ENCODE results near the gene ABI3.
A peak's percentile ranks its signal among the peaks of the same experiment; 100 is the strongest.

The ABI3 gene

GRCh38 chr17:49223517-49224197 is 13.2 kb downstream of the ABI3 start:
- peaks cover 22% of the 10 kb centered on the region for H3K27me3 ChIP-seq (ENCODE audit: insufficient read depth, poor library complexity, severe bottlenecking)
- peak in 1 of 2 experiments; percentile 44 for DNase-seq (ENCODE audit: low read depth in 1 of 2, low spot score in 1 of 2)
- H3K27ac ChIP-seq (replicated peaks): no peak overlapping the region
- TF ChIP-seq GABPA (IDR thresholded peaks at IDR 0.05; ENCODE audit: low read depth) (no peak), REST (IDR thresholded peaks at IDR 0.05; ENCODE audit: insufficient replicate concordance, low read depth) (no peak), CTCF (IDR thresholded peaks at IDR 0.05; ENCODE audit: insufficient read depth, low read length) (peak; percentile 48), SPI1 (IDR thresholded peaks at IDR 0.05; ENCODE audit: borderline replicate concordance, low read depth) (no peak), POLR2AphosphoS5 (IDR thresholded peaks at IDR 0.05; ENCODE audit: low read depth) (no peak)
- no peak overlapping the region for H3K4me3 ChIP-seq (replicated peaks; ENCODE audit: insufficient read depth, low read length)

GRCh38 chr17:49224198-49224996 is 13.9 kb downstream of the ABI3 start:
- Histone ChIP-seq H3K4me3 (replicated peaks; ENCODE audit: insufficient read depth, low read length) (no peak overlapping the region), H3K27me3 (ENCODE audit: insufficient read depth, poor library complexity, severe bottlenecking) (peaks cover 25% of the 10 kb centered on the region), H3K27ac (replicated peaks) (no peak overlapping the region)
- DNase-seq (ENCODE audit: low read depth in 1 of 2, low spot score in 1 of 2): no peak
- no peak for TF ChIP-seq GABPA (IDR thresholded peaks at IDR 0.05; ENCODE audit: low read depth)
- 0 out of 2 replicates have a peak, but pooled peaks have one; percentile 3 for TF ChIP-seq POLR2AphosphoS5 (IDR thresholded peaks at IDR 0.05; ENCODE audit: low read depth)

GRCh38 chr17:49224997-49225337 is 14.5 kb downstream of the ABI3 start:
- TF ChIP-seq REST (IDR thresholded peaks at IDR 0.05; ENCODE audit: insufficient replicate concordance, low read depth) (no peak), SPI1 (IDR thresholded peaks at IDR 0.05; ENCODE audit: borderline replicate concordance, low read depth) (no peak)
- Histone ChIP-seq H3K27me3 (ENCODE audit: insufficient read depth, poor library complexity, severe bottlenecking) (peaks cover 30% of the 10 kb centered on the region), H3K27ac (replicated peaks) (no peak overlapping the region), H3K4me3 (replicated peaks; ENCODE audit: insufficient read depth, low read length) (no peak overlapping the region)
- DNase-seq (ENCODE audit: low read depth in 1 of 2, low spot score in 1 of 2): no peak

- Histone ChIP-seq H3K27me3 (ENCODE audit: insufficient read depth, poor library complexity, severe bottlenecking) (peaks cover 36% of the 10 kb centered on the region), H3K27ac (replicated peaks) (no peak overlapping the region), H3K4me3 (replicated peaks; ENCODE audit: insufficient read depth, low read length) (no peak overlapping the region)
- no peak for DNase-seq (ENCODE audit: low read depth in 1 of 2, low spot score in 1 of 2)
- TF ChIP-seq CTCF (IDR thresholded peaks at IDR 0.05; ENCODE audit: insufficient read depth, low read length): no peak
- no peak for TF ChIP-seq GABPA (IDR thresholded peaks at IDR 0.05; ENCODE audit: low read depth)
- no peak for TF ChIP-seq REST (IDR thresholded peaks at IDR 0.05; ENCODE audit: insufficient replicate concordance, low read depth)
- TF ChIP-seq POLR2AphosphoS5 (IDR thresholded peaks at IDR 0.05; ENCODE audit: low read depth): no peak
- TF ChIP-seq SPI1 (IDR thresholded peaks at IDR 0.05; ENCODE audit: borderline replicate concordance, low read depth): no peak
These were observed 15.2 kb downstream of the ABI3 start for GRCh38 chr17:49225554-49226236.
